22Rv1 (cell line): ENCODE data around the gene PRUNE2.

Experiments used
- CTCF ChIP-seq: fragments of 450-650 bp; IDR thresholded peaks from 2 replicates; pipeline ENCODE4 v1.5.1; 2017; ENCODE audit warnings: mild to moderate bottlenecking
- ZFX ChIP-seq: fragments of 450-650 bp; IDR thresholded peaks from 2 replicates; pipeline ENCODE4 v1.6.1; 2017; ENCODE audit warnings: antibody characterized with exemption, borderline replicate concordance

- TF ChIP-seq CTCF (no peak), ZFX (no peak)
Measured at GRCh38 chr9:76793784-76794431, 112.0 kb downstream of the PRUNE2 start.
